IMR-90 (cell line): Measurements from ENCODE around the gene KRTAP3-2. TPM values are rescaled to one million over a fixed set of nuclear protein-coding genes. Genes with fewer than 3 reads are reported as not detected.

ENCODE experiments used
- ATAC-seq: fragments of 200-7000 bp; cut with Tn5 transposase; 2 replicates; pipeline ENCODE4 v1.9.1; 2020; ENCODE audit warnings: low read depth, mild to moderate bottlenecking, moderate library complexity
- BruUV-seq: library from RNA; stranded (reverse); fragments of 400-500 nt; replicated peaks from 2 replicates; lab custom pipeline; 2021; lab: Mats Ljungman, UMichigan
- CTCF ChIA-PET: fragments of 300-600 bp; formaldehyde crosslinking; extraction: SDS; loops from one replicate; lab custom pipeline; 2021; ENCODE audit warnings: antibody characterized with exemption; lab: Yijun Ruan, JAX
- POLR2A ChIA-PET: fragments of 300-600 bp; sonication (Branson Sonifier 250); formaldehyde crosslinking; loops from one replicate; lab custom pipeline; 2022; ENCODE audit warnings: antibody characterized with exemption; ENCODE audit not compliant: unreplicated experiment; lab: Charles Lee
- DNase-seq: peaks from one replicate; pipeline ENCODE4 v3.0.0; 2013
- H2AFZ ChIP-seq: replicated peaks from 2 replicates; pipeline ENCODE3; 2013; ENCODE audit warnings: low read length, mild to moderate bottlenecking; ENCODE audit not compliant: poor library complexity
- H2AK5ac ChIP-seq: 2 replicates; pipeline ENCODE4 v1.6.1; 2013; ENCODE audit warnings: low read depth, low read length, inconsistent platforms
- H2AK9ac ChIP-seq: replicated peaks from 2 replicates; pipeline ENCODE3; 2013; ENCODE audit warnings: mild to moderate bottlenecking, low read depth, low read length, moderate library complexity; ENCODE audit not compliant: poor library complexity
- H2BK120ac ChIP-seq: 2 replicates; pipeline ENCODE4 v1.6.1; 2013; ENCODE audit warnings: low read depth, low read length, inconsistent platforms
- H2BK15ac ChIP-seq: 3 replicates; pipeline ENCODE4 v1.6.1; 2013; ENCODE audit warnings: low read depth, low read length, inconsistent platforms
- H2BK20ac ChIP-seq: 2 replicates; pipeline ENCODE4 v1.6.1; 2013; ENCODE audit warnings: low read depth, mild to moderate bottlenecking, inconsistent platforms, low read length, moderate library complexity
- H2BK5ac ChIP-seq: 2 replicates; pipeline ENCODE4 v1.6.1; 2013; ENCODE audit warnings: mild to moderate bottlenecking, low read depth, low read length, inconsistent platforms; ENCODE audit not compliant: poor library complexity, severe bottlenecking
- H3K14ac ChIP-seq: replicated peaks from 2 replicates; pipeline ENCODE4 v1.6.1; 2013; ENCODE audit warnings: low read depth, low read length, inconsistent platforms
- H3K18ac ChIP-seq: 2 replicates; pipeline ENCODE4 v1.6.1; 2013; ENCODE audit warnings: low read depth, low read length, control low read depth
- H3K23ac ChIP-seq: 2 replicates; pipeline ENCODE4 v1.6.1; 2013; ENCODE audit warnings: low read depth, low read length, inconsistent platforms
- H3K27ac ChIP-seq: 2 replicates; pipeline ENCODE4 v1.5.1; 2013; ENCODE audit warnings: mild to moderate bottlenecking, control low read depth, low read length; ENCODE audit not compliant: insufficient read depth
- H3K27me3 ChIP-seq: 2 replicates; pipeline ENCODE4 v1.6.1; 2013; ENCODE audit warnings: low read length; ENCODE audit not compliant: control insufficient read depth, insufficient read depth
- H3K36me3 ChIP-seq: 2 replicates; pipeline ENCODE4 v1.6.1; 2013; ENCODE audit warnings: low read length, mixed read lengths; ENCODE audit not compliant: control insufficient read depth, insufficient read depth
- H3K4ac ChIP-seq: 2 replicates; pipeline ENCODE4 v1.6.1; 2013; ENCODE audit warnings: low read depth, low read length, inconsistent platforms
- H3K4me1 ChIP-seq: 2 replicates; pipeline ENCODE4 v1.6.1; 2013; ENCODE audit warnings: low read length, mixed read lengths; ENCODE audit not compliant: control insufficient read depth, insufficient read depth
- H3K4me2 ChIP-seq: 2 replicates; pipeline ENCODE4 v1.6.1; 2013; ENCODE audit warnings: low read depth, mild to moderate bottlenecking, control low read depth, low read length, moderate library complexity
- H3K4me3 ChIP-seq: 2 replicates; pipeline ENCODE4 v1.5.1; 2013; ENCODE audit warnings: low read depth, mild to moderate bottlenecking, control low read depth, low read length, moderate library complexity; ENCODE audit not compliant: insufficient read depth
- H3K56ac ChIP-seq: 2 replicates; pipeline ENCODE4 v1.6.1; 2013; ENCODE audit warnings: low read length, inconsistent platforms; ENCODE audit not compliant: insufficient read depth; ENCODE audit errors: extremely low read depth
- H3K79me1 ChIP-seq, 2 experiments: 2 replicates each; pipeline ENCODE4 v1.6.1; 2013; ENCODE audit warnings: low read length in 2 of 2, inconsistent platforms in 1 of 2, low read depth in 1 of 2
- H3K9ac ChIP-seq: 2 replicates; pipeline ENCODE4 v1.6.1; 2013; ENCODE audit warnings: low read depth, low read length, control low read depth
- H3K9me1 ChIP-seq: 2 replicates; pipeline ENCODE4 v1.6.1; 2013; ENCODE audit warnings: low read length, inconsistent platforms; ENCODE audit not compliant: insufficient read depth
- H3K9me3 ChIP-seq: 2 replicates; pipeline ENCODE4 v1.6.1; 2013; ENCODE audit warnings: low read length; ENCODE audit not compliant: control insufficient read depth, insufficient read depth
- H4K20me1 ChIP-seq: 2 replicates; pipeline ENCODE4 v1.6.1; 2013; ENCODE audit warnings: low read length, inconsistent platforms; ENCODE audit not compliant: insufficient read depth
- H4K5ac ChIP-seq: 2 replicates; pipeline ENCODE4 v1.6.1; 2013; ENCODE audit warnings: mild to moderate bottlenecking, low read depth, low read length, control low read depth
- H4K8ac ChIP-seq, 2 experiments: 2 replicates each; pipeline ENCODE4 v1.6.1; 2013; ENCODE audit warnings: low read depth in 2 of 2, low read length in 2 of 2, control low read depth in 1 of 2, inconsistent platforms in 1 of 2
- H4K91ac ChIP-seq: 2 replicates; pipeline ENCODE4 v1.6.1; 2013; ENCODE audit warnings: low read depth, low read length, inconsistent platforms; ENCODE audit not compliant: insufficient read depth
- BHLHE40 ChIP-seq: fragments of 150-350 bp; IDR thresholded peaks from 2 replicates; pipeline ENCODE4 v1.6.1; 2016; ENCODE audit warnings: mild to moderate bottlenecking, low read depth, low read length
- CEBPB ChIP-seq: IDR thresholded peaks from 2 replicates; pipeline ENCODE4 v1.6.1; 2012; ENCODE audit warnings: low read depth, low read length, improper control_type of control experiment
- CHD1 ChIP-seq: IDR thresholded peaks from 2 replicates; pipeline ENCODE4 v1.6.1; 2012; ENCODE audit warnings: low read depth, low read length, improper control_type of control experiment
- FOS ChIP-seq: fragments of 150-350 bp; IDR thresholded peaks from 2 replicates; pipeline ENCODE4 v1.6.1; 2016; ENCODE audit warnings: low read depth, low read length
- MAFK ChIP-seq: IDR thresholded peaks from 2 replicates; pipeline ENCODE4 v1.6.1; 2012; ENCODE audit warnings: low read depth, low read length, improper control_type of control experiment
- MAZ ChIP-seq: IDR thresholded peaks from 2 replicates; pipeline ENCODE4 v1.6.1; 2012; ENCODE audit warnings: low read depth, mild to moderate bottlenecking, low read length, improper control_type of control experiment, moderate library complexity, borderline replicate concordance
- MXI1 ChIP-seq: IDR thresholded peaks from 2 replicates; pipeline ENCODE4 v1.6.1; 2012; ENCODE audit warnings: low read depth, mild to moderate bottlenecking, low read length, moderate library complexity, borderline replicate concordance
- NFE2L2 ChIP-seq: fragments of 150-350 bp; IDR thresholded peaks from 2 replicates; pipeline ENCODE4 v1.6.1; 2016; ENCODE audit warnings: low read depth, mild to moderate bottlenecking, low read length
- RCOR1 ChIP-seq: IDR thresholded peaks from 2 replicates; pipeline ENCODE4 v1.6.1; 2012; ENCODE audit warnings: mild to moderate bottlenecking, low read length, improper control_type of control experiment; ENCODE audit not compliant: insufficient replicate concordance
- RFX5 ChIP-seq: IDR thresholded peaks from 2 replicates; pipeline ENCODE4 v1.8.0; 2012; ENCODE audit warnings: low read depth, mild to moderate bottlenecking, low read length, moderate library complexity
- SMC3 ChIP-seq: fragments of 150-350 bp; IDR thresholded peaks from 2 replicates; pipeline ENCODE4 v1.6.1; 2016; ENCODE audit warnings: low read depth, mild to moderate bottlenecking, antibody characterized with exemption, low read length, moderate library complexity
- WGBS, 2 experiments: methylation state at CpG; one replicate each; pipeline versions ENCODE4 v1.1.5 to v1.1.7; 2013; ENCODE audit warnings: missing lambda C conversion rate in 2 of 2; ENCODE audit not compliant: insufficient read length in 1 of 2; ENCODE audit errors: extremely low coverage in 2 of 2; 5-methylcytosine and 5-hydroxymethylcytosine counted together
- dilution Hi-C: fragments of 300-500 bp; cut with HindIII; formaldehyde crosslinking; loops from one replicate; pipeline ENCODE4 v1.14.3; 2018; ENCODE audit warnings: low sequenced_read_pairs; ENCODE audit not compliant: unreplicated experiment
- in situ Hi-C: fragments of 300-500 bp; cut with MboI; formaldehyde crosslinking; loops from 3 replicates; pipeline ENCODE4 v1.14.3; 2019; ENCODE audit warnings: low sequenced_read_pairs, inconsistent platforms, mixed read lengths
- intact Hi-C: fragments of 100-400 bp; cut with micrococcal nuclease; formaldehyde crosslinking; loops from 2 replicates; pipeline ENCODE4 v1.10.0; 2022
- polyA plus RNA-seq, 3 experiments: library from polyadenylated mRNA; depleted of rRNA; stranded (reverse); fragments of >200 nt; gene quantifications; 2 replicates each; pipeline ENCODE4 v1.2.3, GENCODE V29; 2012; ENCODE audit warnings: low replicate concordance in 1 of 3
- total RNA-seq: library from RNA; depleted of rRNA; stranded (reverse); fragments of >200 nt; gene quantifications from 2 replicates; pipeline ENCODE4 v1.2.3, GENCODE V29; 2012
- TF ChIP-seq, protein P1 (sequence below): fragments of 150-350 bp; IDR thresholded peaks from 2 replicates; pipeline ENCODE4 v1.6.1; 2017; ENCODE audit warnings: mild to moderate bottlenecking, antibody characterized with exemption, low read length, low read depth
- TF ChIP-seq, protein P2 (sequence below): fragments of 150-350 bp; IDR thresholded peaks from 2 replicates; pipeline ENCODE4 v1.6.1; 2016; ENCODE audit warnings: low read depth, mild to moderate bottlenecking, low read length, moderate library complexity, borderline replicate concordance

KRTAP3-2 gene
- total and polyA plus RNA-seq, 2 of the 4 experiments (the other 2 are of a cell fraction): not detected

DNA sequence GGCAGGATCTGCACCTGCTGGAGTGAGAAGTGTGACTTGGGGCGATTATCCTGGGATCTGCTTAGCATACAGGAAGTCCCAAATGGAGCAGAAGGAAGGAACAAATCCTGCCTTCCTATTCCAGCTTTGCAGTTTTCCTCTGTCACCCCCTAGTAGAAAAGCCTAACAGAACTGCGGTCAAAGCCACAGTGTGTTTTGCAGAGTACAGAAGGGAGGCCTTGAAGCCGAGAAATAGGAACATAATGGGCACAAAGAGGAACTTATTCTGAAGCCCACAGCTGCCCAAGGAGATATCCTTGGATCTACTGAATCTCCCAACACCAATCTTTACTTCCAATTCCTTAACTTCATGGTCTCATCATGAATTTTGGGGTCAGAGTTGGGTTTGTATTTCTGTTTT is 18.8 kb upstream of the KRTAP3-2 start:
- no CpG with 5 or more reads among the region's 3 CpGs for WGBS, 2 experiments
- no peaks in the 10 kb centered on the region for H4K20me1 ChIP-seq
- no peaks in the 10 kb centered on the region; the same call in 1 of the 2 replicates for H3K27me3 ChIP-seq
- ATAC-seq (no peak), DNase-seq (no peak)
- H2AFZ ChIP-seq: peak overlapping the region; percentile 1
- TF ChIP-seq MAZ (no peak), RCOR1 (no peak), CEBPB (no peak), BHLHE40 (no peak), NFE2L2 (no peak), MAFK (no peak), SMC3 (no peak), CHD1 (no peak), MXI1 (no peak), RFX5 (no peak), FOS (no peak)
- TF ChIP-seq, protein P1, sequence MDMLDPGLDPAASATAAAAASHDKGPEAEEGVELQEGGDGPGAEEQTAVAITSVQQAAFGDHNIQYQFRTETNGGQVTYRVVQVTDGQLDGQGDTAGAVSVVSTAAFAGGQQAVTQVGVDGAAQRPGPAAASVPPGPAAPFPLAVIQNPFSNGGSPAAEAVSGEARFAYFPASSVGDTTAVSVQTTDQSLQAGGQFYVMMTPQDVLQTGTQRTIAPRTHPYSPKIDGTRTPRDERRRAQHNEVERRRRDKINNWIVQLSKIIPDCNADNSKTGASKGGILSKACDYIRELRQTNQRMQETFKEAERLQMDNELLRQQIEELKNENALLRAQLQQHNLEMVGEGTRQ: no peak
- TF ChIP-seq, protein P2, sequence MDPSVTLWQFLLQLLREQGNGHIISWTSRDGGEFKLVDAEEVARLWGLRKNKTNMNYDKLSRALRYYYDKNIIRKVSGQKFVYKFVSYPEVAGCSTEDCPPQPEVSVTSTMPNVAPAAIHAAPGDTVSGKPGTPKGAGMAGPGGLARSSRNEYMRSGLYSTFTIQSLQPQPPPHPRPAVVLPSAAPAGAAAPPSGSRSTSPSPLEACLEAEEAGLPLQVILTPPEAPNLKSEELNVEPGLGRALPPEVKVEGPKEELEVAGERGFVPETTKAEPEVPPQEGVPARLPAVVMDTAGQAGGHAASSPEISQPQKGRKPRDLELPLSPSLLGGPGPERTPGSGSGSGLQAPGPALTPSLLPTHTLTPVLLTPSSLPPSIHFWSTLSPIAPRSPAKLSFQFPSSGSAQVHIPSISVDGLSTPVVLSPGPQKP: no peak
- no peak overlapping the region for H3K23ac ChIP-seq
- no peak overlapping the region; the same call in 1 of the 2 replicates for H3K4ac ChIP-seq
- ChIA-PET CTCF (interaction anchor here (1.3 kb wide), 1 partner anchor 304 kb away, joined by 5 read pairs; no protein-coding TSS in a partner anchor), POLR2A (no interaction called here)
- H3K18ac ChIP-seq: no peak overlapping the region
- H2AK9ac ChIP-seq: no peak overlapping the region
- no peak overlapping the region for H3K9ac ChIP-seq
- H3K14ac ChIP-seq: no peak overlapping the region
- H3K9me3 ChIP-seq: no peaks in the 10 kb centered on the region; the same call in 1 of the 2 replicates
- no peak overlapping the region; a peak in 1 of 4 replicates for H4K8ac ChIP-seq
- no peak overlapping the region for H3K56ac ChIP-seq
- dilution Hi-C loops (no loop called here), intact Hi-C loops (no loop called here), in situ Hi-C loops (no loop called here)
- no TSS peak for BruUV-seq
- H3K4me2 ChIP-seq: no peak overlapping the region
- no peak overlapping the region for H2BK20ac ChIP-seq
- H3K4me1 ChIP-seq: peaks cover 1% of the 10 kb centered on the region; the same call in 1 of the 2 replicates
- H3K79me1 ChIP-seq: no peaks in the 10 kb centered on the region
- no peaks in the 10 kb centered on the region; the same call in 1 of the 2 replicates for H3K9me1 ChIP-seq
- no peak overlapping the region for H2BK5ac ChIP-seq
- no peak overlapping the region for H2BK120ac ChIP-seq
- no peak overlapping the region for H4K5ac ChIP-seq
- H4K91ac ChIP-seq: no peak overlapping the region; the same call in 1 of the 2 replicates
- H3K4me3 ChIP-seq: no peak overlapping the region
- no peak overlapping the region for H3K27ac ChIP-seq
- no peak overlapping the region for H2AK5ac ChIP-seq
- H3K36me3 ChIP-seq: no peaks in the 10 kb centered on the region
- H2BK15ac ChIP-seq: no peak overlapping the region
